LoVo (cell line): ENCODE measurements around the gene GAD1.
A peak's percentile ranks its signal among the peaks of the same experiment; 100 is the strongest.

Experiments
- DNase-seq: peaks from one replicate; pipeline ENCODE4 v3.0.0-alpha.2; 2016; ENCODE audit warnings: low spot score

The GAD1 gene

GRCh38 chr2:170816504-170817092, at the start of gene GAD1:
GAD1 (plus strand) TSS chr2:170816887; CDS start chr2:170818592, 1,705 bp downstream.
- peak; percentile 89 for DNase-seq

GRCh38 chr2:170770008-170770605, 46.6 kb upstream of the GAD1 start, which contains the start of gene ERICH2:
ERICH2 (plus strand) TSS chr2:170770378; CDS start chr2:170770682, 304 bp downstream.
- DNase-seq: peak; percentile 54

- DNase-seq: peak; percentile 94
These were observed 45.9 kb upstream of the GAD1 start for GRCh38 chr2:170770606-170771420.

- DNase-seq: no peak
These were observed 45.2 kb upstream of the GAD1 start for GRCh38 chr2:170771421-170771937.

GRCh38 chr2:170772295-170772694, 44.4 kb upstream of the GAD1 start:
- no peak for DNase-seq

GRCh38 chr2:170774074-170774473, 42.6 kb upstream of the GAD1 start:
- DNase-seq: no peak

- DNase-seq: no peak
These were observed 37.8 kb upstream of the GAD1 start for GRCh38 chr2:170778900-170779299.

GRCh38 chr2:170779304-170779703, 37.4 kb upstream of the GAD1 start:
- no peak for DNase-seq

- DNase-seq: no peak
These were observed 34.0 kb upstream of the GAD1 start for GRCh38 chr2:170782673-170783072.

GRCh38 chr2:170783549-170783948, 33.1 kb upstream of the GAD1 start:
- DNase-seq: no peak

- no peak for DNase-seq
These were observed 17.7 kb upstream of the GAD1 start for GRCh38 chr2:170798996-170799395.

- no peak for DNase-seq
These were observed 10.1 kb upstream of the GAD1 start for GRCh38 chr2:170806548-170806947.

- DNase-seq: peak; percentile 78
These were observed 3.7 kb upstream of the GAD1 start for GRCh38 chr2:170812710-170813600.

GRCh38 chr2:170813611-170814532, 2.8 kb upstream of the GAD1 start:
- peak; percentile 9 for DNase-seq

GRCh38 chr2:170814533-170815230, 2.0 kb upstream of the GAD1 start:
- no peak for DNase-seq

GRCh38 chr2:170815311-170815710, 1.4 kb upstream of the GAD1 start:
- no peak for DNase-seq

GRCh38 chr2:170815746-170816503, 762 bp upstream of the GAD1 start:
- peak; percentile 77 for DNase-seq

- DNase-seq: no peak
These were observed 677 bp downstream of the GAD1 start for GRCh38 chr2:170817093-170818035.
